Sciatic nerve (tissue), 2 donors: ENCODE data around the gene KANSL3. TPM values are rescaled to one million over a fixed set of nuclear protein-coding genes. Genes with fewer than 3 reads are reported as not detected.

Source experiments
- ATAC-seq: fragments of 200-7000 bp; cut with Tn5 transposase; one replicate; pipeline ENCODE4 v1.9.1; 2020; ENCODE audit warnings: mild to moderate bottlenecking, moderate library complexity
- DNase-seq: peaks from one replicate; pipeline ENCODE4 v3.0.0-alpha.2; 2020; ENCODE audit warnings: low spot score
- intact Hi-C: fragments of 100-400 bp; cut with DNase I; formaldehyde crosslinking; loops from one replicate; pipeline ENCODE4 v1.14.2; 2022
- total RNA-seq: library from RNA; stranded (reverse); fragmentation: NEBNext Ultra II Directional; extraction: Animal tissue kit (Norgen Biotek cat#: 25700); gene quantifications from one replicate; pipeline ENCODE4 v1.2.1, GENCODE V29; 2021
- donor health status: DM: no; HTN: no; CAD: no.
- donor health status: DM: no; HTN: no; CAD: no.

Gene KANSL3
- total RNA-seq, 1 donor from 2014 or later: 59.9 TPM

GRCh38 chr2:96550787-96551604 is 87.1 kb downstream of the KANSL3 start:
- no peak for DNase-seq
- intact Hi-C loops: no loop called here
- ATAC-seq: no peak

- no peak for DNase-seq
- intact Hi-C loops: no loop called here
- no peak for ATAC-seq
Measured at GRCh38 chr2:96549967-96550786, 87.9 kb downstream of the KANSL3 start.

GRCh38 chr2:96549466-96549785 is 88.7 kb downstream of the KANSL3 start:
- intact Hi-C loops: no loop called here
- DNase-seq (no peak), ATAC-seq (no peak)

- intact Hi-C loops: no loop called here
- DNase-seq (no peak), ATAC-seq (no peak)
Measured at GRCh38 chr2:96548558-96549465, 89.3 kb downstream of the KANSL3 start.

GRCh38 chr2:96547731-96548171 is 90.4 kb downstream of the KANSL3 start:
- intact Hi-C loops: no loop called here
- ATAC-seq (no peak), DNase-seq (no peak)

- intact Hi-C loops: no loop called here
- ATAC-seq: no peak
- DNase-seq: no peak
Measured at GRCh38 chr2:96547203-96547641, 90.9 kb downstream of the KANSL3 start.

- intact Hi-C loops: no loop called here
- ATAC-seq (no peak), DNase-seq (no peak)
Measured at GRCh38 chr2:96546797-96547196, 91.3 kb downstream of the KANSL3 start.

- ATAC-seq: no peak
- no peak for DNase-seq
- intact Hi-C loops: no loop called here
Measured at GRCh38 chr2:96546321-96546720, 91.8 kb downstream of the KANSL3 start.

Other genes starting within 250 kb of the KANSL3 start
- 0.58 TPM for gene NEURL3, start 133.0 kb downstream of the KANSL3 start, total RNA-seq
- 44.8 TPM for gene ARID5A, start 101.6 kb downstream of the KANSL3 start, total RNA-seq
- 0.71 TPM for gene FER1L5, start 4.5 kb upstream of the KANSL3 start, total RNA-seq
- 19.3 TPM for gene LMAN2L, start 101.8 kb upstream of the KANSL3 start, total RNA-seq
- gene CNNM4, start 122.6 kb upstream of the KANSL3 start, total RNA-seq: 13.9 TPM
- 26.4 TPM for gene CNNM3, start 178.0 kb upstream of the KANSL3 start, total RNA-seq
- gene ANKRD23, start 205.7 kb upstream of the KANSL3 start, total RNA-seq: 8.3 TPM
- 15.9 TPM for gene ANKRD39, start 219.7 kb upstream of the KANSL3 start, total RNA-seq
- gene SEMA4C, start 231.8 kb upstream of the KANSL3 start, total RNA-seq: 136 TPM